Ishikawa (cell line): Measurements from ENCODE around the gene DECR2.
A peak's percentile ranks its signal among the peaks of the same experiment; 100 is the strongest.

ENCODE experiments used
- CEBPB ChIP-seq: IDR thresholded peaks from 2 replicates; pipeline ENCODE4 v1.6.1; 2012
- CREB1 ChIP-seq: IDR thresholded peaks from 2 replicates; pipeline ENCODE4 v1.6.1; 2012; ENCODE audit warnings: low read depth
- EGR1 ChIP-seq: IDR thresholded peaks from 2 replicates; pipeline ENCODE4 v1.6.1; 2012
- EP300 ChIP-seq: IDR thresholded peaks from 2 replicates; pipeline ENCODE4 v1.6.1; 2012; ENCODE audit warnings: borderline replicate concordance
- FOXM1 ChIP-seq: IDR thresholded peaks from 2 replicates; pipeline ENCODE4 v1.6.1; 2012; ENCODE audit warnings: low read depth, borderline replicate concordance
- MAX ChIP-seq: IDR thresholded peaks from 2 replicates; pipeline ENCODE4 v1.6.1; 2012
- NFIC ChIP-seq: IDR thresholded peaks from 2 replicates; pipeline ENCODE4 v1.6.1; 2012
- RAD21 ChIP-seq: IDR thresholded peaks from 2 replicates; pipeline ENCODE4 v1.6.1; 2012; ENCODE audit warnings: low read depth
- REST ChIP-seq: IDR thresholded peaks from 2 replicates; pipeline ENCODE4 v1.6.1; 2012; ENCODE audit warnings: low read depth, mild to moderate bottlenecking
- TAF1 ChIP-seq: IDR thresholded peaks from 2 replicates; pipeline ENCODE4 v1.6.1; 2012; ENCODE audit warnings: low read depth, mild to moderate bottlenecking
- TCF12 ChIP-seq: IDR thresholded peaks from 2 replicates; pipeline ENCODE4 v1.6.1; 2012; ENCODE audit warnings: low read depth
- USF1 ChIP-seq: IDR thresholded peaks from 2 replicates; pipeline ENCODE4 v1.6.1; 2012
- YY1 ChIP-seq: IDR thresholded peaks from 2 replicates; pipeline ENCODE4 v1.6.1; 2012; ENCODE audit warnings: low read depth
- ZBTB7A ChIP-seq: IDR thresholded peaks from 2 replicates; pipeline ENCODE4 v1.6.1; 2012; ENCODE audit warnings: low read depth

Gene DECR2

GRCh38 chr16:379183-379960, 22.3 kb upstream of the DECR2 start:
- TF ChIP-seq CEBPB (no peak), ZBTB7A (no peak), MAX (peak; percentile 51; the same call in 1 of the 2 replicates), EGR1 (no peak), RAD21 (no peak), TCF12 (0 out of 2 replicates have a peak, but pooled peaks have one; percentile 38), NFIC (peak; percentile 52), TAF1 (no peak; the same call in 1 of the 2 replicates), USF1 (peak; percentile 86)

- no peak for TF ChIP-seq YY1
- TF ChIP-seq NFIC, result no peak
- no peak for TF ChIP-seq CEBPB
These were observed 21.5 kb upstream of the DECR2 start for GRCh38 chr16:379961-380761.

- TF ChIP-seq RAD21 (no peak), TCF12 (no peak), EP300 (no peak), CEBPB (no peak), NFIC (no peak), USF1 (no peak), CREB1 (no peak), YY1 (no peak), REST (no peak), ZBTB7A (no peak), TAF1 (no peak; the same call in 1 of the 2 replicates), EGR1 (no peak)
These were observed 21.0 kb upstream of the DECR2 start for GRCh38 chr16:380762-381011.

- TF ChIP-seq FOXM1 (no peak), ZBTB7A (peak; percentile 95), MAX (no peak; the same call in 1 of the 2 replicates), NFIC (no peak)
These were observed 20.5 kb upstream of the DECR2 start for GRCh38 chr16:381012-381788.

- TF ChIP-seq TCF12 (no peak), TAF1 (peak; percentile 37; the same call in 1 of the 2 replicates), CREB1 (no peak), NFIC (no peak), YY1 (0 out of 2 replicates have a peak, but pooled peaks have one; percentile 15), EGR1 (peak; percentile 61; the same call in 1 of the 2 replicates), REST (no peak), CEBPB (no peak), MAX (no peak), FOXM1 (no peak), USF1 (peak; percentile 90), ZBTB7A (peak; percentile 58; the same call in 1 of the 2 replicates)
These were observed 19.6 kb upstream of the DECR2 start, which contains the start of gene PGAP6 for GRCh38 chr16:381789-382717. Gene PGAP6, minus strand, starts transcription at chr16:381978. Its CDS starts 157 bp downstream, at chr16:381821.
